ENCODE measurements around the gene CCT6B.
"Not testable (repeated sequence)": the region's sequence is repeated elsewhere in the genome, so short reads cannot be mapped to it uniquely, and the experiment has no call there.

Gene CCT6B

GRCh38 chr17:34979650-34980352 is 18.5 kb upstream of the CCT6B start:
- DNase-seq: no peak

- no peak for DNase-seq
Observed at GRCh38 chr17:34979153-34979552, 17.9 kb upstream of the CCT6B start.

- DNase-seq: no peak
Observed at GRCh38 chr17:34974794-34975785, 13.8 kb upstream of the CCT6B start.

GRCh38 chr17:34974179-34974578 is 12.9 kb upstream of the CCT6B start:
- DNase-seq: no peak

GRCh38 chr17:34958438-34958837 is 2.8 kb downstream of the CCT6B start:
- no peak for DNase-seq

- not testable (repeated sequence) for DNase-seq
Observed at GRCh38 chr17:34950780-34951179, 10.5 kb downstream of the CCT6B start.

- DNase-seq: no peak
Observed at GRCh38 chr17:34930283-34930682, 31.0 kb downstream of the CCT6B start.

GRCh38 chr17:34926661-34927060 is 34.6 kb downstream of the CCT6B start:
- DNase-seq: no peak

- DNase-seq: no peak
Observed at GRCh38 chr17:34920676-34921075, 40.6 kb downstream of the CCT6B start.

GRCh38 chr17:34917381-34917780 is 43.9 kb downstream of the CCT6B start:
- DNase-seq: no peak

- no peak for DNase-seq
Observed at GRCh38 chr17:34916120-34916519, 45.1 kb downstream of the CCT6B start.

- DNase-seq: no peak
Observed at GRCh38 chr17:34913001-34913400, 48.3 kb downstream of the CCT6B start.

GRCh38 chr17:34909040-34909439 is 52.2 kb downstream of the CCT6B start:
- DNase-seq: no peak

- DNase-seq: no peak
Observed at GRCh38 chr17:34902831-34903547, 58.3 kb downstream of the CCT6B start.

- DNase-seq: no peak
Observed at GRCh38 chr17:34899643-34900291, 61.5 kb downstream of the CCT6B start.

GRCh38 chr17:34895383-34895782 is 65.9 kb downstream of the CCT6B start:
- no peak for DNase-seq

GRCh38 chr17:34894964-34895363 is 66.3 kb downstream of the CCT6B start:
- no peak for DNase-seq

GRCh38 chr17:34892461-34893249 is 68.6 kb downstream of the CCT6B start:
- peak in 1 of 2 donors; percentile 13 for DNase-seq

GRCh38 chr17:34886831-34887230 is 74.4 kb downstream of the CCT6B start:
- no peak for DNase-seq

- DNase-seq: no peak
Observed at GRCh38 chr17:34885076-34885475, 76.2 kb downstream of the CCT6B start.

GRCh38 chr17:34884597-34884996 is 76.7 kb downstream of the CCT6B start:
- DNase-seq: no peak

All from stimulated activated CD4-positive, alpha-beta T cell treated with anti-CD3 and anti-CD28 coated beads, Interleukin-2, amount 100 ng/mL, for 48 hours (primary cell).